Stimulated activated CD4-positive, alpha-beta T cell treated with anti-CD3 and anti-CD28 coated beads, Interleukin-1b, Interleukin-23, amount 100 ng/mL, for 48 hours (primary cell): ENCODE results near the gene CYB5RL.

Source experiments
- DNase-seq: peaks from one replicate; pipeline ENCODE4 v3.0.0-alpha.2; 2020

Gene CYB5RL

GRCh38 chr1:54157401-54157800 is 42.4 kb downstream of the CYB5RL start:
- DNase-seq, result no peak

GRCh38 chr1:54156986-54157385 is 42.8 kb downstream of the CYB5RL start:
- no peak for DNase-seq

GRCh38 chr1:54156201-54156600 is 43.6 kb downstream of the CYB5RL start:
- DNase-seq, result no peak

GRCh38 chr1:54153535-54154439 is 46.0 kb downstream of the CYB5RL start:
- no peak for DNase-seq

- DNase-seq, result no peak
Measured at GRCh38 chr1:54152696-54153095, 47.1 kb downstream of the CYB5RL start, which contains the start of gene CDCP2. Gene CDCP2, minus strand, starts transcription at chr1:54153000. Its CDS starts 78 bp downstream, at chr1:54152922.

GRCh38 chr1:54151013-54151412 is 48.8 kb downstream of the CYB5RL start:
- DNase-seq, result no peak
